Thymus (tissue), 11 donors: ENCODE data around the gene ITGAV. TPM values are rescaled to one million over a fixed set of nuclear protein-coding genes. Genes with fewer than 3 reads are reported as not detected.

Experiments
- DNase-seq, 9 donors: peaks; one replicate each; pipeline ENCODE4 v3.0.0-alpha.2; 2013; ENCODE audit warnings: low spot score in 9 of 9, low read depth in 6 of 9, missing footprints in 1 of 9
- H3K27ac ChIP-seq, 2 donors: one replicate each; pipeline ENCODE4 v1.5.1; 2013; ENCODE audit warnings: control low read depth in 1 of 2, low read depth in 1 of 2, low read length in 1 of 2, mild to moderate bottlenecking in 1 of 2, moderate library complexity in 1 of 2
- H3K27me3 ChIP-seq, 2 donors: one replicate each; pipeline ENCODE4 v1.5.1; 2013; ENCODE audit warnings: low read length in 1 of 2; ENCODE audit not compliant: control insufficient read depth in 2 of 2, insufficient read depth in 1 of 2
- H3K36me3 ChIP-seq, 2 donors: one replicate each; pipeline ENCODE4 v1.5.1; 2013; ENCODE audit warnings: low read length in 1 of 2, mild to moderate bottlenecking in 1 of 2, moderate library complexity in 1 of 2; ENCODE audit not compliant: control insufficient read depth in 2 of 2, insufficient read depth in 2 of 2
- H3K4me1 ChIP-seq, 2 donors: one replicate each; pipeline ENCODE4 v1.5.1; 2013; ENCODE audit warnings: low read length in 2 of 2; ENCODE audit not compliant: control insufficient read depth in 2 of 2, insufficient read depth in 2 of 2
- H3K4me3 ChIP-seq, 2 donors: one replicate each; pipeline ENCODE4 v1.5.1; 2013; ENCODE audit warnings: low read length in 2 of 2, control low read depth in 1 of 2, mild to moderate bottlenecking in 1 of 2
- H3K9me3 ChIP-seq, 2 donors: one replicate each; pipeline ENCODE4 v1.5.1; 2013; ENCODE audit warnings: low read length in 1 of 2, mild to moderate bottlenecking in 1 of 2; ENCODE audit not compliant: control insufficient read depth in 2 of 2, insufficient read depth in 1 of 2
- WGBS: extraction: QIAGEN DNeasy Blood & Tissue Kit; methylation state at CpG from one replicate; pipeline ENCODE4 v1.1.7; 2013; 5-methylcytosine and 5-hydroxymethylcytosine counted together
- polyA plus RNA-seq: library from polyadenylated mRNA; stranded (reverse); fragments of 200-250 nt; gene quantifications from one replicate; pipeline ENCODE4 v1.2.3, GENCODE V29; 2013
- total RNA-seq: library from RNA; stranded (reverse); fragments of 120-200 nt; gene quantifications from one replicate; pipeline ENCODE4 v1.2.4, GENCODE V29; 2013
- donor health status: healthy.

Gene ITGAV
- total and polyA plus RNA-seq, 2 donors, result 23.9 to 44.6 TPM

DNA sequence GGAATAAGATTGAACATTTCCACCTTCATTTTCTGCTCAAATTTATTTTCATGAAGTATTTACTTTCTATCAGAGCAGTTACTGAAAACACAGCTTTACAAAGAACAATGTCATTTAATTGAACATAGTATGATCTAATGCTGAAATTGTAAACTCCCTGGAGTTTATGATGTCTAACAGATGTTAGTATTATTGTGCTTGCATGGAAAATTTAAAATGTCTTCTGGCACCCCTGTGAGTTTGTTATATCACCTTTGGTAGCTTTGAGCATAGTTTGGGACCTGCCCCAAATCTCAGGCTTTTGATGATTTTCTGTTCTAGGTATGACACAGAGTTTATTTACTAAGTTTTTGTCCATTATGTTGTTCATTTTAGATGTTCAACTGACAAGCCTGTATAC is 132.1 kb downstream of the ITGAV start:
- no peak overlapping the region for H3K4me3 ChIP-seq
- H3K36me3 ChIP-seq, result no peaks in the 10 kb centered on the region
- no peak for DNase-seq
- no peaks in the 10 kb centered on the region for H3K4me1 ChIP-seq
- H3K27me3 ChIP-seq, result no peaks in the 10 kb centered on the region
- no peak overlapping the region for H3K27ac ChIP-seq
- H3K9me3 ChIP-seq, result no peaks in the 10 kb centered on the region

DNA sequence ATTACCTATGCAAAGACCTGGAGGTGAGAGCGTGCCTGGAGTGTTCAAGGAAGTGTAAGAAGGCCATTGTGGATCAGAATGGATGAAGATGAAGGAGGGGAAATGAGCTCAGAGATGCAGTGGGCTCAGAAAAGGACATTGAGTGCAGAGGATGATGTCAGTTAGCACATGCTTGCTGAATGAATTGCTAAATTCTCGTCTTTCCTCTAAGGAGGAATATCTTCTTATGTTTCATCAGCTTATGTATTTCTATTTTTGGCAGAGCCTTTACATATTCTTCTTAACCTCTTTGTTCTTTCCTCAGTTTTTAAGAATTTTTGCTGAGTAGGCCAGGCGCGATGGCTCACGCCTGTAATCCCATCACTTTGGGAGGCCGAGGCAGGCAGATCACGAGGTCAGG is 134.9 kb downstream of the ITGAV start:
- no peak for DNase-seq
- Histone ChIP-seq H3K27me3 (no peaks in the 10 kb centered on the region), H3K9me3 (no peaks in the 10 kb centered on the region), H3K27ac (no peak overlapping the region), H3K4me3 (no peak overlapping the region), H3K36me3 (no peaks in the 10 kb centered on the region), H3K4me1 (no peaks in the 10 kb centered on the region)
- 97% methylated on average over 7 of the region's 7 CpGs for WGBS

DNA sequence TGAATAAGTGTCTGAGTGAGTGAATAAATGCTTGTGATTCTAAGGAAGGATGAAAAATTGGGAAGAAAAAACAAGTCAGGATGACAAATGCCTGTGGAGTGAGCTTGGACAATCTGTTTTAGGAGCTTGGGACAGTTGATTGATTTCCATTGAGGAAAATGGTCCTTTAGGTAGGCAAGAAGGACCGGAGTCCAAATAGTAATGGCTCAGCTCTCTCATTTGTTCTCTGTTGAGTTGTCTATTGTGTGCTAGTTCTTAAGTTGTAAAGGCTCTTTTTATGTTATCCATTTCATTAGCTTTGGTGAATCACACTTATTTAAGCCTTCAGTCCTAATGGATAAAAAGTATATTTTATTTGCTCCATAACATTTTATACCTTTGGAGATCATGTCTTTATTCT is 135.9 kb downstream of the ITGAV start:
- WGBS, result 98% methylated on average over 1 of the region's 1 CpG
- no peaks in the 10 kb centered on the region for H3K36me3 ChIP-seq
- H3K4me3 ChIP-seq, result no peak overlapping the region
- H3K9me3 ChIP-seq, result no peaks in the 10 kb centered on the region
- H3K27ac ChIP-seq, result no peak overlapping the region
- DNase-seq, result no peak
- H3K27me3 ChIP-seq, result no peaks in the 10 kb centered on the region
- H3K4me1 ChIP-seq, result no peaks in the 10 kb centered on the region

DNA sequence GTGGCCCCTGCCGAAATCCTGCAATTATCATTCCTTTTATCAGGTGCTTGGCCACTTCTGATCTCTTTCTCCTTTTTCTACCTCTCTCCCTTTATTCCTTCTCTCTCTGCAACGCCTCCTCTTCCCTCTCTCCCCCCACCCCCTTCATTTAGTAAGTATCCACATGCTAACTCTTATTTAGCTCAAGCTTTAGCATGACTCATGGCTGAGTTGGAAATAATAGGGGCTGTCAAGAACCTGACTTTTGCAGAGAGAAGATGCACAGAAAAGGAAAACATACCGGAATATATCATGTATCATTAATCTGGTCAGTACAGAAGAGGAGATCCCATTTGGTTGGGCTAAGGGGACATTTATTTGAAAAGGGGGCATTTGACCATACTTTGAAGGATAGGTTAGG is 137.1 kb downstream of the ITGAV start:
- no peaks in the 10 kb centered on the region for H3K4me1 ChIP-seq
- WGBS, result 94% methylated on average over 3 of the region's 3 CpGs
- H3K4me3 ChIP-seq, result no peak overlapping the region
- no peaks in the 10 kb centered on the region for H3K27me3 ChIP-seq
- no peak overlapping the region for H3K27ac ChIP-seq
- H3K36me3 ChIP-seq, result no peaks in the 10 kb centered on the region
- H3K9me3 ChIP-seq, result no peaks in the 10 kb centered on the region
- DNase-seq, result no peak

DNA sequence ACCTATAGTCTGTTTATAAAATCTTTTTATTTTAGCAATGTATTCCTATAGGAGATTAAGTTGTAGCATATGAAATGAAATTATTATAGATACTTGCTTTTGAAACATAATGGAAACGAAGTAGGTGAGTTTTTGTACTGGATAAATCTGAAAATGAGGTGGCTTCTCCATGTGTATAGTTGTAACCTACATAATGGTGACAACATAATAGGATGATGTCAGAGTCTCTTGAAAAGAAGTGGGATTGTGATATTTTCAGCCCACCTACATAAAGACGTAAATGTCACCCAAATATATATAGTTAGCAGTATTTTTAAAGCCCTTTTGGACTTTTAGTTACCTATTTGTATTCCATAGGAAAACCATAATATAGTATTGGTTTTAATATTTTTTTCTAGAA is 138.8 kb downstream of the ITGAV start:
- H3K4me1 ChIP-seq, result no peaks in the 10 kb centered on the region
- WGBS, result 93% methylated on average over 2 of the region's 2 CpGs

More for the DNA sequence above, 138.8 kb downstream of the ITGAV start:
- Histone ChIP-seq H3K9me3 (peaks cover 0 to 9% of the 10 kb centered on the region in 2 donors), H3K36me3 (no peaks in the 10 kb centered on the region), H3K27me3 (no peaks in the 10 kb centered on the region), H3K27ac (no peak overlapping the region), H3K4me3 (no peak overlapping the region)
- DNase-seq, result no peak

Other genes starting within 250 kb of the ITGAV start
- 72.7 TPM for gene ZC3H15, start 103.8 kb upstream of the ITGAV start, total RNA-seq
- 75.9 TPM for gene ZC3H15, start 103.8 kb upstream of the ITGAV start, polyA plus RNA-seq
- 6.1 TPM for gene FAM171B, start 104.0 kb downstream of the ITGAV start, total RNA-seq
- 2.6 TPM for gene FAM171B, start 104.0 kb downstream of the ITGAV start, polyA plus RNA-seq